RPMI8226 (cell line): ENCODE results near the gene USP47.

Experiments
- DNase-seq: peaks from one replicate; pipeline ENCODE4 v3.0.0-alpha.2; 2015

The USP47 gene

DNA sequence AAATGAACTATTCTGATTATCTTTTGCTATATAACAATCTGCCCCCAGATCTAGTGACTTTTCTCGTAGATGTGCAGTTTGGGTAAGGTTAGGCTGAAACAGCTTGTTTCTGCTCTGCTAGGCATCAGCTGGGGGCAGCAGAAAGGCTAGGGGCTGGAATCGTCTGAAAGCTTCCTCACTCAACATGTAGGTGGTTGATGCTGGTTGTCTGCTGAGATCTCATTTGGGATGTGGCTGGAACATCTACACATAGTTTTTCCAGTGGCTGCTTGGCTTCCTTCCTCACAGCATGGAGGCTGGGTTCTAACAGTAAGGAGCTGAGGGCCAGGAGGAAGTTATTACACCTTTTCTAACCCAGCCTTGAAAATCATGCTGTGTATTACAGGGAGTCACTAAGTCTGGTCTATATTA is 30.2 kb downstream of the USP47 start:
- DNase-seq, result no peak

DNA sequence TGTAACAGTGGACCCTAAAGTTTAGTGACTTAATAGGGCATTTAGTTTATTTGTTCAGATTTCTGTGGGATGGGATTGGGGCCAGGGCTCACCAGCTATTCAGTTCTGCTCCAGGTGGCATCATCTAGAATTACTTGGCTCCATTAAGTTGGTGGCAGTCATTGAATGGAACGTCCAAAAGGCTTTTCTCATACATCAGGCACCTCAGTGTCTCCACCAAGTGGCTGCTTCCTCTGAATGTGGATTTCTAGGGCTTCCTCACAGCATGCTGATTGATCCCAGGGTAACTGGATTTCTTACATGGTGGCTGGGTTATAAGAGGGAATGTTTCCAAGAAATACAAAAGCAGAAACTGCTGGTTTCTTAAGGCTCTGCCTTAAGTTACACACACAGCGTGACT is 34.7 kb downstream of the USP47 start:
- DNase-seq, result no peak

DNA sequence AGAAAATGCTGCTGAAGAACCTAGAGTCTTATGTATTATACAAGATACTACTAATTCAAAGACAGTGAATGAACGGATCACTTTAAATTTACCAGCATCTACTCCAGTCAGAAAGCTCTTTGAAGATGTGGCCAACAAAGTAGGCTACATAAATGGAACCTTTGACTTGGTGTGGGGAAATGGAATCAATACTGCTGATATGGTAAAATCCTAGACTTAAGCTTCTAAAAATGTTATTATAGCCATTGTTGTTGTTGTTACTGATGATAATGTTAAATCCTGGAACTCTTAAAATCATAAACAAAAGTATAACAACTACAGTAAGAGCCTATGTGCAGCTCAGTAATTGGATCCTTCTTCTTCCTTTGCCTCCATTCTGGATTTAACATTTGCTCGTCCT is 38.4 kb downstream of the USP47 start:
- no peak for DNase-seq

DNA sequence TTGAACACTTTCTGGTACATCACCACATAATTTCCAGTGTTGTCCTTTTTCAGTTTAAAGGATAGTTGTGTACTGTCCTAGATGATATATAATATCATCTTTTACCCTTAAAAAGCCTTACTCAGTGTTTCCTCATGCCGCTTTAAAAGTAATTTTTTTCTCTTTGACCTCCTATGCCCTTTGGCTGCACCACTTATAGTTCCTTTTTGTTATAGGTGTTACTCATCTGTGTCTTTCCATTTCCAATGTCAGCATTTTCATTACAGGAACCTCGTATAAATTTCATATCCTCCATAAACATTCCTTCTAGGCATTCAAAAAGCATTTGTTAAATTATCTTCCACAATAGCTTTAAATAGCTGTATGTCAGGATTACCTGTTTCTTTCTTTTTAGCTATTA is 40.8 kb downstream of the USP47 start:
- no peak for DNase-seq

DNA sequence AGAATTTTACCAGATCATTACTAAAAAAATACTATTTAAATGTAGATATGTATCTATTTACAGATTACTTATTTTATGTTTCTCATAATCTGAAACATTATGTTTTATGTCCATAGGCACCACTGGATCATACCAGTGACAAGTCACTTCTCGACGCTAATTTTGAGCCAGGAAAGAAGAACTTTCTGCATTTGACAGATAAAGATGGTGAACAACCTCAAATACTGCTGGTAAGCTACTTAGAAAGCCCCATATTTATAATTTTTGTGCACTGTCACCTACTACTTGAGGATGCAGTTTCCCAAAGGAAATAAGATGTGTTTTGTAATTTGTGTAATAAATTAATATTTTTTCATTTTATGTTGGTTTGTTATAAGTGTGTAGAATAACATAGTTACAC is 42.6 kb downstream of the USP47 start:
- DNase-seq, result no peak

DNA sequence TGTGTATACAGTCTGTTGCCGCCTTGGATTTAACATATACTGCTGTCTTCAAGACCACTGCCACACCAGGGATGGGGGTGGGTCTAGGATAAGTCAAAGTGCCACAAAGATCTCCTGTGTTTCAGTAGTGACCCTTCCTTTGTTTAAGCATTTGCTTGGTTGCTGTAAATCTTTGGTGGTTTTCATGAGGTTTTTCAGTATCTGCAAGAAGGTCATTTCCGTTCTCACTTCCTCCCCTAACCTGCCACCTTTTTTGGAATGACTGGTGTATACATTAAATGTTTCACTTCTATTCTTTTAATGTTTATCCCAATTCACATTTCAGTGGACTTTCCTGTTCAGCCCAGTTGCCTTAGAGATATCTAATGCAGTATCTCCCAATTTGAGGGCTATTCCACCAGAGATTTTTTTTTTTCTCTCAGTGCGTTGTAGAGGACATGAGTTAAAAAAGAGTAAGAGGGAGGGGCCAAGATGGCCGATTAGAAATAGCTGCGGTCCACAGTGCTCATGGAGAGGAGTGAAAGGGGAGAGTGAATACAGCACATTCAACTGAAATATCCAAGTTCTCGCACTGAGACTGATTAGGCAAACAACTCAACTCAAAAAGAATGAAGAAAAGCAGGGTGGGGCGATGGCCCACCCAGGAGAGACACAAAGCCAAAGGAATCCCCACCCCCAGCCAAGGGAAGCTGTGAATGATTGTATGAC is 43.2 kb downstream of the USP47 start:
- no peak for DNase-seq

DNA sequence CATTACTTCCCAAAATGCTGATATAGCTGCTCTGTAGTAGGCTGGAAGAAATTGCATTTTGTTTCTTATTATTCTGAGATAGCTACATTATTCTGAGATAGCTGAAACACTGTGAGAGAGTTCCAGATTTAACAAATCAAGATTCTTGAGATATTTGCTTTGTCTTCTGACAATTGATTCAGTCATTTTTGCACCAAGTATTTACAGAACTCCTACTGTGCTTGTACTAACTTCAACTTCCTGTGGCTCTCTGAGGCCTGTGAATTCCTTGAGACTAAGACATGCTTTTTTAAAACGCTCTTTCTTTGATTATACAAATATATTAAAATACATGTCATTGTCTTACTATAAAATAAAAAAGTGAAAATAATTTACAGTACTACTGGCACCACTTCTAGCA is 52.7 kb downstream of the USP47 start:
- DNase-seq, result no peak

DNA sequence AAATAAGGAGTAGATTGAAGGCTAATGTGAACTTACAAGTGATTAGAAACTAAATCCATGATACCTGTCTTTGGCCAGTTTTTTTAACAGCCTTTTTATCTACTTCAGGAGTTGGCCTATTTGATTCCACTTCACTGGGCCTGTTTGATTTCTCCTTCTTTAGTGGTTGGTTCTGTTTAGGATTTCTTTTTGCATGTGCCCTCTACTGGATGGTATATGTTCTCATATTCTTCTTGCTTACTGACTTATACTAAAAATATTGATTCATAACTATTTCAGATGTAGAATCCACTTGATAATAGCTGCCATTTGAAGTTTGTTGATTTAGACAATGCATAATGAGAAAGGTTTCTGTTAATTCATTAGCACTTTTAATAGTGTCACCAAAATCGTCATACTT is 53.9 kb downstream of the USP47 start:
- DNase-seq, result no peak

DNA sequence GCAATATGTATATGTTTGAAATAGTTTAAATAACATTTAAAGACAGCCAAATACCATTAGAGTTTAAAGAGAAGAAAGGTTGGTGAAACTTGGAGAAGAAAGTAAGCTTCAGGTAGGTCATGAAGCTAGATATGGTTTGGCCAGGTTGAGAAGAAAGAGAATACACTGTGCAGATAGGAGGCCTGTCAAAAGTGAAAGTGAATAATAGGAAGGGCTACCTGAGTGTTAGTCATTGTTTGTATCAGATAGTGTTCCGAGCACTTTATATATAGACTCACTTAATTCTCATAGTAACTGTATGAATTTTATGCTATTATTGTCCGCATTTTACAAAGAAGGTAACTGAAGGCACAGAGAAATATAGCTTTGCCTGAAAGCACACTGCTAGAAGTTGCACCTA is 56.9 kb downstream of the USP47 start:
- no peak for DNase-seq

DNA sequence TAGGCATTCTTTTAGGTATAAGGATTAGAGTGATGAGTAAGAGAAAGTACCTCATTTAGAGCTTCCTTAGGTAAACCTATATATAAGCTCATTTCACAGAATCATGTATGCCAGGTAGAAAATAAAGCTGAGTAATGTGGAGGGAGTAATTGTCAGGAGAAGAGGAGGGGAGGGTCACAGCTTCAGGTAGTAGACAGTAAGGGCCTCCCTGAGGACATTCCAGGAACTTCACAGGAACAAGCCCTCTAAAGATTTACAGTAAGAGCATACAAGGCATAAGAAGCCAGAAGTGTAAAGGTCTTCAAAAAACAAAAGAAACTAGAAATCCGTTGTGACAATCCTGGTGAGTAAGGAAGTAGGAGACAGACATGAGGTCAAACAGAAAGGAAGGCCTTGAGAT is 57.6 kb downstream of the USP47 start:
- no peak for DNase-seq

DNA sequence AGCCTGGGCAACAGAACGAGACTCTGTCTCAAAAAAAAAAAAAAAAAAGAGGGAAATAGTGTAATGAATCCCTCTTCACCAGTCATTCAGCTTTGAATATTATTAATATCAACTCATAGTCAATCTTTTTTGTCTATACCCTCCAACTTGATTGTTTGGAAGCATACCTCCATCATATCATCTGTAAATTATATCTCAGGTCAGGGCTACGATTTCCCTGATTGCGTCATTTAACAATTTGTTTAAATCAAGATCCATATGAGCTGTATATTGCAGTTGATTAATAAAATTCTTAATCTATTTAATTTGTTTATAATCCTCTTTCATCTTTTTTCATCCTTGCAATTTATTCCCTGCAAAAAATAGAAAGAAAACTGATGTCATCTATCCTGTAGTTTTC is 60.2 kb downstream of the USP47 start:
- no peak for DNase-seq

DNA sequence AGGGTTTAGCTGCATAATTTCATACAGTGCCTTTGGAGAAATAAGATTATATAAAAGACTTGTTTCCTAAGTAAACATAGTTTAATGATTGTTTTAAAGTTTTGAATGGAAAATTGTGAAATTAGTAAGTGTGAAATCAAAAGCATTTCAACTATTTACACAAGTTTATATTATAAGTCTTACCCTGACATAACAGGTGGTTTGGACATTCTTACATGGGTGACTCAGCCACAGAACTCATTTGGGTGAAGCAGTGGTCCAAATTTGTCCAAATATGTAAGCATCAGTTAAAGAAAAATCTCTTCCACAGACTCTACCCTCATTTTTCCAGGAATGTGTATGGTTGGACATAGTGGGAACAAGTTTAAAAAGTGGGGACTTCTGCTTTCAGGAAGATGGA is 68.0 kb downstream of the USP47 start:
- DNase-seq, result no peak

DNA sequence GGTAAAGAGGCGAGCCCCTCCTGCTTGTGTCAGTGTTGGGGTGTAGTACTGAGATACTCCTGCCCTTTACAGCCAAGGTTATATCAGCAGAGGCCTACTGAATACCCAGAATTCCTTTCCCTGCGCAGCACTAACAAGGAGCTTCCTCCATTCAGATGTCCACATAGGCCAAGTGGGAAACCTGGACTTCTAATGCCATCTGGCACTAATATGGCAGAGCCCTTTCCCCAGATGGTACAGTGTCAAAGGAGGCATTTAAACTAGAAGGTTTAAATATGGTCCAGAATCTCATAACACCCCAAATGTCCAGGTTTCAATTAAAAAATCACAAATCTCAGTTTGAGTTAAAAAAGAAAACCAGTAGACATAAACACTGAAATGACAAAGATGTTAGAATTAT is 68.8 kb downstream of the USP47 start:
- no peak for DNase-seq

DNA sequence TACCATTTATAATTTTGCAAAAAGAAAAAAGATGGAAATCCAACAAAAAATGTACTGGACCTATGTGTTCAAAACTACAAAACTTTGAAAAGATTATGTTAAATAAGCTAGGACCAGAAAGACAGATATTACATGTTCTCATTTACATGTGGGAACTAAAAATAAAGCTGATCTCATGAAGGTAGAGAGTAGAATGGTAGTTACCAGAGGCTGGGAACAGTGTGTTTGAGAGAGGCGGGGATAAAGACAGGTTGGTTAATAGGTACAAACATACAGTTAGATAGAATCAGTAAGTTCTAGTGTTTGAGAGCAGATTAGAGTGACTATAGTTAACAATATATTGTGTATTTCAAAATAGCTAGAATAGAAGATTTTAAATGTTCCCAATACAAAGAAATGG is 71.6 kb downstream of the USP47 start:
- no peak for DNase-seq

DNA sequence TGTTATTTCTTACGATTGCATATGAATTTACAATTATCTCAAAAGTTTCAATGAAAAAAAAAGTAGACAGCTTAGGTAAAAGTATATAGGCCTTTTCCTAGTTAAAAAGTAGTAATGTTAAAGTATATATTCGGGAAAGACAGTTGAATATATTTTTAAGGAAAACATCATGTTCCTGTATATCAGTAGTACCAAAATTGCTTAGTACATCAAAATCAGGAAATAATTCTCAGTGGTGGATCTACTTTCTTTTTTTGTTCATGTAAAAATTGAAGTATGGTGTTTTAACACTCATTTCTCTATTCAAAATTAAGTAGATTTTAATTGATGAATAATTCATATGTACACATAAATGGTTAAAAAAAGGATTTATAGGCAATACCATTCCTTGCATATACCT is 73.9 kb downstream of the USP47 start:
- no peak for DNase-seq

DNA sequence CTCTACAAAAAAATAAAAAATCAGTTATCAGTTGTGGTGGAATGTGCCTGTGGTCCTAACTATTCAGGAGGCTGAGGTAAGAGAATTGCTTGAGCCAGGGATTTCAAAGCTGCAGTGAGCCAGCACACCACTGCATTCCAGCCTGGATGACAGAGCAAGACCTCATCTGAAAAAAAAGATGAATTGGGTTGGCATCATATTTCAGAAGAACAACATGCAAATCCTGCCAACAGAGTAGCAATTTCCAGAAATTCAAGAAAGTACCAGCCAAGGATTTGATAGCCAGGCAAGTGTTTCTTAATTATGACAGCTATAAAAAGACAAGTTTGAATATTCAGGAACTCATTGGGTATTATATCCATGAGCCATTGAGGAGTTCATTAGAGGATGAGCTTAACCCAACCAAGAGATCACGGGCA is 75.2 kb downstream of the USP47 start:
- no peak for DNase-seq

DNA sequence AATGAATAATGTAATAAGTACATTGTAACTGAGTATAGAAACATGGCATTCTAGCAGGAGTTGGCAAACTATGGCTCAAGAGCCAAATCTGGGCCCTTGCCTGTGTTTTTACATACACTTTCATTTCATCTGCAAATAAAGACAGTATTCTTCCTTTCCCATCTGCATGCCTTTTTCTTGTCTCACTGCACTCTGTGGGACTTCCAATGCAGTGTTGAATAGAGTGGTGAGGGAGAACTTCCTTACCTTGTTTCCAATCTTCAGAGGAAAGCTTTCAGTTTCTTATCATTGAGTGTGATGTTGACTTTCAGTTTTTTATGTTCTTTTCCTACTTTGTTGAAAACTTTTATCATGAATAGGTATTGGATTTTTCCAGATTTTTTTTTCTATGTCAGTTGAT is 82.1 kb downstream of the USP47 start:
- no peak for DNase-seq

DNA sequence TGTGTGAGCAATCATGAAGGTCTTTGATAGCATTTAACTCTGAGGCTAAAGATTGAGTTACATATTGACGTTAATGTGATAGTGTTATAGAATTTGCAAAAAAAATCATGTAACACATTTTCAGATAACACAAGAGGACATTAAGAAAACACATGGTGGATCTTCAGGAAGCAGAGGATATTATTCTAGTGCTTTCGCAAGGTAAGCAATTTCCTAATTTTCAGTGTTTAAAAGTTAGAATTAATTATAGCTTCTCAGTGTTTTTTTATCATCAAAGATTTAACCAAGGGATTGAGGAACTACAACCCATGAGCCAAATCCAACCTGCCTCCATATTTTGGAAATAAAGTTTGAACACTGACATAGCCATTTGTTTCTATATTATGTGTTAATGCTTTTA is 88.1 kb downstream of the USP47 start:
- no peak for DNase-seq

DNA sequence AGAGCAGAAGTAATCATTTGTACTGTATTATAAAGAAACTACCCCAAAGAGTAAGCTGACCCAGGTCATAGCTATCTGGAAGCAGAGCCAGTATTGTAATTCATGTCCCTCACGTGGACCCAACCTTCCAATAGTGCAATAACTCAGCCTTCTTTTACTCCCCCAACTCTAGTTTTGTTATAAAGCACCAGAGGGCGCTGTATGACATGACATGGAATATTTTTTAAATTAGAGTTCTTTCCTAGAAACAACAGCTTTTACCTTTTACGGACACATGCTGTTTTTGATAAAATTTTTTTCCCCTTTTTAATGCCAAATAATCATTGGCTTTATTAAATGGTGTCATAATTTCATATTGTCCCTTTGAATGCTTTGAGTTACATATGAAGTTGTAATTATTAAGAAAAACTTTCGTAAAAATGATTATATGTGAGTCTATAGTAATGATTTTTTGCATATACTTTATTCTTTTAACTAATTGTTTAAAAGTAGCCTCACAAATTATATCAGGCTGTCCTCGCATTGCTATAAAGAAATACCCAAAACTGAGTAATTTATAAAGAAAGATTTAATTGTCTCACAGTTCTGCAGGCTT is 89.8 kb downstream of the USP47 start:
- DNase-seq, result peak; percentile 29

DNA sequence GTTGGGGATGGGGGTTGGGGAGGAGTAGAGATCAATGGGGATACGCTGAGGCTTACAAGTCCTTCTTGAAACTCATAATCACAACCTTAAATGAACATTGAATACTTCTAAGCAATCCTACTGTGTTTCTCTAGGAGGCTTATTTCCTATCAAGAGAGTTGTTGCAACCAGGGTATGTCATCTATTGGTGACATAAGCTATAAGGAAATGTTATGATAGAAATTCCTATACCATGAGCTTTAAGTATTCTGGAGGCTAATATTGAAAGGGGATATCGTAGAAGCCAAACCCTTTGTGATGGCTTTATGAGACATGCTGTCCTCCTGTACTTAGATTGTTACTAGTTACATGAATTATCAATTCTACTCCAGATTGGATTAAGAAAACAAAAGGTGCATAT is 93.8 kb downstream of the USP47 start:
- DNase-seq, result no peak

DNA sequence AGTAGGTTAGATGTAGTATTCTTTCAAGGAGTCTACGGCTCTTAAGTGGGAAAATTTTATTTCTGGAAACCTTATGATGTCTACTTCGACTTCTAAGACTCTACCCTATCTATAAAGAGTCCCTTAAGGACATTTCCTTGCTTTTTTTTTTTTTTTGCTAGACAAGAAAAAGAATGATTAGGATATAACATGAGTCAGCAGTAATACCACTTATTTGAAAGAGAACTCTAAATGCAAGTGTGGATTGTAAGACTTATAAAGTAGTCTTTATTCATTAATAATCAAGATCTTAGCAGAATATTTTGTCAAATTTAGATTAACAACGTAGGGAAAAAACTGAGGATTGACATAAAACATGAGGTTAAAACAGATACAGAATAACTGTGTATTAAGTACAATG is 95.7 kb downstream of the USP47 start:
- no peak for DNase-seq

DNA sequence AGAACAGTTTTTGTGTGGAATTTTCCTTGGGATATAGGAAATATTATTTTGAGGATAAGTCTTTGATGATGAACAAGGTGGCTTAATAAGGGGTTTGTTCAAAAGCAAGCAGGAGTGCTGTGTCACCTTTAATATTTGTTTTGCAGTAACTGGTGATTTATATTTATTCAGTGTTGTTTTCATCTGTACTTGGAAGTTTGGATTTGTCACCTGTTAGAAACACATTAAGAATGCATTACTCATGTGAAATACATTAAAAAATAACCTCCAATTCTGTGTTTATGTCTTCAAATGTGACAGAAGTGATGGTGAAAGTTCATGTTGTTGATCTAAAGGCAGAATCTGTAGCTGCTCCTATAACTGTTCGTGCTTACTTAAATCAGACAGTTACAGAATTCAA is 96.2 kb downstream of the USP47 start:
- DNase-seq, result no peak

DNA sequence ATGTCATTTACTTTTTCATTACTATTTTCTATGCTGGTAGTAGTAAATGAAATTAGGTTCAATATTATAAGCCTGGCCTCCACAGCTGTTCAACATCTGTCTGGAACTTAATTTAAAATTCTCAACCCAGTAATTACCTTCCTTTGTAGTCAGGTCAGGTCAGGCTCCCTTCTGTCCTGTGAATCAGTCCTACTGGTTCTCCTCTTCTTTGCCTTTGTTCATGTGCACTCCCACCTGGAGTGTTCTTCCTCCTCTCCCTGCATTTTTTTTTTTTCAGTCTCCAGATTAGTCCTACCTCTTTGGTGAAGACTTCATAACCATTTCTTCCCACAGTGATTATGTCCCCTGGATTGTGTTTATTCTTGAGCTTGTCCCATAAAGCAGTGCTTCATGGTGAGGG is 98.8 kb downstream of the USP47 start:
- no peak for DNase-seq

DNA sequence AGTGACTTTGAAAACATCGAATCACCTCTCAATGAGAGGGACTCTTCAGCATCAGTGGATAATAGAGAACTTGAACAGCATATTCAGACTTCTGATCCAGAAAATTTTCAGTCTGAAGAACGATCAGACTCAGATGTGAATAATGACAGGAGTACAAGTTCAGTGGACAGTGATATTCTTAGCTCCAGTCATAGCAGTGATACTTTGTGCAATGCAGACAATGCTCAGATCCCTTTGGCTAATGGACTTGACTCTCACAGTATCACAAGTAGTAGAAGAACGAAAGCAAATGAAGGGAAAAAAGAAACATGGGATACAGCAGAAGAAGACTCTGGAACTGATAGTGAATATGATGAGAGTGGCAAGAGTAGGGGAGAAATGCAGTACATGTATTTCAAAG is 100.9 kb downstream of the USP47 start:
- no peak for DNase-seq

DNA sequence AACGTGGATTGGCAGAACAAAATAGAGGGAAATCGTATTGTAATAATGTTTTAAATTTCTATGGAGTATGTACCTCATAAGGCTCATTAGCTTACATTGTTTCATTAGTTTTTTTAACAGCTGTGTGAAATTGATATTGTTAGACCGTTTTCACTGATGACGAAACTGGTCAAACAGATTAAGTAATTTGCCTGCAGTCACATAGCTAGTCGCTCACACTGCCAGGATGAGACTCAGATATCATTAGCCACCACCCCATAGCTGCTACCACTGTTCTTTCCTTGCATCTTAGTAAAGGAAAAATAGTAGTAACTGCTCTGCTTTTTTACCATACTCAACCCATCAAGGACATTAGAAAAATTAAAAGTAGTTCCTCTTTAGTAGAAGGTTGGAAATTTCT is 102.7 kb downstream of the USP47 start:
- no peak for DNase-seq
